Prostate gland (tissue), 2 donors: ENCODE results near the gene PEMT. TPM values are rescaled to one million over a fixed set of nuclear protein-coding genes. Genes with fewer than 3 reads are reported as not detected.

Source experiments
- DNase-seq: peaks from one replicate; pipeline ENCODE4 v3.0.0-alpha.2; 2019; ENCODE audit warnings: low spot score
- H3K27ac ChIP-seq, 2 donors: fragments of 200-600 bp; sonication (generic); 2 replicates each; pipeline ENCODE4 v1.5.1; 2017 to 2019
- H3K27me3 ChIP-seq: fragments of 200-600 bp; sonication (generic); replicated peaks from 2 replicates; pipeline ENCODE4 v1.5.1; 2019; ENCODE audit not compliant: insufficient read depth
- H3K36me3 ChIP-seq, 2 donors: fragments of 200-600 bp; sonication (generic); 1 replicate in 1 of 2; 2 replicates in 1 of 2; pipeline versions ENCODE4 v1.5.1 to v1.8.1; 2017 to 2019
- H3K4me1 ChIP-seq: fragments of 200-600 bp; sonication (generic); replicated peaks from 2 replicates; pipeline ENCODE4 v1.5.1; 2019
- H3K4me3 ChIP-seq, 2 donors: fragments of 200-600 bp; sonication (generic); 2 replicates each; pipeline ENCODE4 v1.5.1; 2017 to 2019
- H3K9me3 ChIP-seq: fragments of 200-600 bp; sonication (generic); 2 replicates; pipeline ENCODE4 v1.5.1; 2017
- POLR2A ChIP-seq: fragments of 450-650 bp; IDR thresholded peaks from one replicate; pipeline ENCODE4 v1.6.1; 2016; ENCODE audit warnings: antibody characterized with exemption, mild to moderate bottlenecking
- POLR2AphosphoS5 ChIP-seq: sonication (generic); formaldehyde crosslinking; IDR thresholded peaks from one replicate; pipeline ENCODE4 v1.6.1; 2017; ENCODE audit warnings: antibody characterized with exemption
- WGBS: methylation state at CpG from one replicate; pipeline ENCODE4 v1.1.5; 2018; 5-methylcytosine and 5-hydroxymethylcytosine counted together
- intact Hi-C: fragments of 100-400 bp; cut with DNase I; formaldehyde crosslinking; loops from one replicate; pipeline ENCODE4 v1.14.2; 2022
- total RNA-seq, 2 donors: library from RNA; depleted of rRNA; stranded (reverse); fragments of >200 nt; gene quantifications; one replicate each; pipeline ENCODE4 v1.1.0, GENCODE V29; 2016
- TF ChIP-seq, protein P1 (sequence below), 4 experiments: fragments of 200-600 bp in 2 of 4; fragments of 450-650 bp in 2 of 4; sonication (generic) in 2 of 4; IDR thresholded peaks; 1 replicate in 3 of 4; 2 replicates in 1 of 4; pipeline ENCODE4 v1.5.1; 2016 to 2019; ENCODE audit warnings: antibody characterized with exemption in 4 of 4, mild to moderate bottlenecking in 2 of 4, moderate library complexity in 2 of 4

Gene PEMT
- total RNA-seq, 2 donors from 2014 or later: 67.0 to 145 TPM

DNA sequence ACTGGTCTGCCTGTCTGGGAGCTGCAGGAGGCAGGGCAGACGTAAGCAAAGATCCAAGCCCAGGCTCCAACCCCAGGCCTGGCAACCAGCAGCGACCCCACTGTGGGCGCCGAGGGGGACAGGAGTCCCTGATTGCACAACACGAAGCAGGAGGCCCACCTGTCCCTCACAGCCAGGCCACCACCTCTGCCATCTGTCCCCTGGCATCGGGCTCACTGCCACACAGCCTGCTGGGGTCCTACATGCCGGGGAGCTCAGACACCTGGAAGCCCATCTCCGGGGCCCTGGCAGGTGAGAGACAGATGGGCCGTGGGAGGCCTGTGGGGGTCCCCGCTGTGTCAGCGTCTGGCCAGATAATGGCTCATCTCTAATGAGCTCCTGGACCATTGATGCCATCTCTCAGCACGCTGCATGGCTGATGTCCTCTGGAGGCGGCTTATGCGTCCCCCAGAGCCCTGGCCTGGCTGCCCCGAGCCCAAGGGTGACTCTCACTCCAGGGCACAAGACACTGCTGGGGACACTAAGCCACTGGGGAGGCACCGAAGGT is 84.0 kb downstream of the PEMT start:
- Histone ChIP-seq H3K27me3 (no peaks in the 10 kb centered on the region), H3K9me3 (no peaks in the 10 kb centered on the region), H3K36me3 (no peaks in the 10 kb centered on the region), H3K27ac (no peak overlapping the region), H3K4me1 (peaks cover 4% of the 10 kb centered on the region), H3K4me3 (no peak overlapping the region)
- no peak for DNase-seq
- WGBS: 88% methylated on average over 16 of the region's 16 CpGs
- TF ChIP-seq POLR2AphosphoS5 (no peak), POLR2A (no peak)
- intact Hi-C loops: loop anchor here (10.0 kb wide), 1 partner anchor 107 kb away; no protein-coding TSS in a partner anchor

DNA sequence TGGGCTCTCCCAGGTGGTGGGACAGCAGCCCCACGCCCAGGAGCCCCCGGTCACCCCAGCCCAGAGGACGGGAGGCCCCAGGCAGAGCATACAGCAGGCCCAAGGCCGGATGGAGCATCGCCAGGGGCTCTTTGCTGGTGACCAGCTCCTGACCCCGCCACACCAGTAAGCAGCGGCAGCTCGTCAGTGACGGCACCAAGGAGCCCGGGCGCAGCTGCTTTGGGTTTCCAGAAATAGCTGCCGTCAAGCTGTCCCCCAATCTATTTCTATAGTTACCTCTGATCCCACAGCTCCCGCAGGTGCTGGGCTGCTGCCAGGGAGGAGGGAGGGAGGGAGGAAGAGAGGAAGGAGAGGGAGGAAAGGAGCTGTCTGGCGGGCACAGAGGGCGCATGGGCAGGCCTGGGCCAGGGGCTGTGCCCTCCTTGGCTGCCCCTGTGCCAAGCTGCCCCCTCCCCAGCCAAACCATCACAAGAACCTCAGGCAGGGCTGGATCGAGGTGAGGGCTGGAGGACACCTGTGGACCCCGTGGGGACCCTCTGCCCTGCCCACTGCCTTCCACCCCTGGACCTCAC is 84.5 kb downstream of the PEMT start:
- Histone ChIP-seq H3K4me3 (no peak overlapping the region), H3K36me3 (no peaks in the 10 kb centered on the region), H3K4me1 (peaks cover 4% of the 10 kb centered on the region), H3K27ac (peak overlapping the region; percentile 49 to 58), H3K9me3 (no peaks in the 10 kb centered on the region), H3K27me3 (no peaks in the 10 kb centered on the region)
- DNase-seq: no peak
- TF ChIP-seq, protein P1, sequence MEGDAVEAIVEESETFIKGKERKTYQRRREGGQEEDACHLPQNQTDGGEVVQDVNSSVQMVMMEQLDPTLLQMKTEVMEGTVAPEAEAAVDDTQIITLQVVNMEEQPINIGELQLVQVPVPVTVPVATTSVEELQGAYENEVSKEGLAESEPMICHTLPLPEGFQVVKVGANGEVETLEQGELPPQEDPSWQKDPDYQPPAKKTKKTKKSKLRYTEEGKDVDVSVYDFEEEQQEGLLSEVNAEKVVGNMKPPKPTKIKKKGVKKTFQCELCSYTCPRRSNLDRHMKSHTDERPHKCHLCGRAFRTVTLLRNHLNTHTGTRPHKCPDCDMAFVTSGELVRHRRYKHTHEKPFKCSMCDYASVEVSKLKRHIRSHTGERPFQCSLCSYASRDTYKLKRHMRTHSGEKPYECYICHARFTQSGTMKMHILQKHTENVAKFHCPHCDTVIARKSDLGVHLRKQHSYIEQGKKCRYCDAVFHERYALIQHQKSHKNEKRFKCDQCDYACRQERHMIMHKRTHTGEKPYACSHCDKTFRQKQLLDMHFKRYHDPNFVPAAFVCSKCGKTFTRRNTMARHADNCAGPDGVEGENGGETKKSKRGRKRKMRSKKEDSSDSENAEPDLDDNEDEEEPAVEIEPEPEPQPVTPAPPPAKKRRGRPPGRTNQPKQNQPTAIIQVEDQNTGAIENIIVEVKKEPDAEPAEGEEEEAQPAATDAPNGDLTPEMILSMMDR (IDR thresholded peaks at IDR 0.05): no peak
- TF ChIP-seq POLR2A (no peak), POLR2AphosphoS5 (no peak)
- intact Hi-C loops: loop anchor here (10.0 kb wide), 1 partner anchor 108 kb away; no protein-coding TSS in a partner anchor
- 62% methylated on average over 13 of the region's 17 CpGs for WGBS

DNA sequence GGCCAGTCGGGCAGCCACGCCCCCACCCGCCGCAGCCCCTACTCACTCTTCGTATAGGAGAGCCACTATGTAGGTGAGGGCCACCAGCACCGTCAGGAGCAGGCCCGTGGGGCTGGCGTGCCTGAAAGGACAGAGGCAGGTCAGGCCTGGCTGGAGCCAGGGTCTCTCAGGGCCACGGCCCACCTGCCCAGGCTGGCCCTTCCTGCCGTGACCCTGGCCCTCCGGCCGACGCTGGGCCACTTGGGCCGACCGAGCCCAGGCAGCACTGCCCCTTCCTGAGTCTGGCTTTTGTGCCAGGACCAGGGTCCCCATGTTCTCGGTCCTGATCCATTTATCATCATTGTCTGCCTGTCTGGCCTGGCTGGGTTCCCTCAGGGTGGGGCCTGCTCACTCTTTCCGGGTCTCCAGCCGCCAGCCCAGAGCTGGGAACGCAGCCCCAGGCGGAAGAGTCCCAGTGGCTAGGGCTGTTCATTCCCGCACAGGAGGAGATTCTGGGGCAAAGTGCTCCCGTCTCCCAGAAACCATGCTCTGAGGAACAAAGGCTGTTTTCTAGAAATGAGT is 85.2 kb downstream of the PEMT start:
- DNase-seq: no peak
- peaks cover 4% of the 10 kb centered on the region for H3K4me1 ChIP-seq
- no peaks in the 10 kb centered on the region for H3K27me3 ChIP-seq
- no peaks in the 10 kb centered on the region for H3K36me3 ChIP-seq
- no peak for TF ChIP-seq POLR2A
- TF ChIP-seq POLR2AphosphoS5: peak; percentile 15
- TF ChIP-seq, protein P1 (IDR thresholded peaks at IDR 0.05): no peak
- H3K4me3 ChIP-seq: no peak overlapping the region
- intact Hi-C loops: loop anchor here (10.0 kb wide), 1 partner anchor 109 kb away; no protein-coding TSS in a partner anchor
- 58% methylated on average over 14 of the region's 22 CpGs for WGBS
- H3K27ac ChIP-seq: peak overlapping the region; percentile 49 to 58
- H3K9me3 ChIP-seq: no peaks in the 10 kb centered on the region

DNA sequence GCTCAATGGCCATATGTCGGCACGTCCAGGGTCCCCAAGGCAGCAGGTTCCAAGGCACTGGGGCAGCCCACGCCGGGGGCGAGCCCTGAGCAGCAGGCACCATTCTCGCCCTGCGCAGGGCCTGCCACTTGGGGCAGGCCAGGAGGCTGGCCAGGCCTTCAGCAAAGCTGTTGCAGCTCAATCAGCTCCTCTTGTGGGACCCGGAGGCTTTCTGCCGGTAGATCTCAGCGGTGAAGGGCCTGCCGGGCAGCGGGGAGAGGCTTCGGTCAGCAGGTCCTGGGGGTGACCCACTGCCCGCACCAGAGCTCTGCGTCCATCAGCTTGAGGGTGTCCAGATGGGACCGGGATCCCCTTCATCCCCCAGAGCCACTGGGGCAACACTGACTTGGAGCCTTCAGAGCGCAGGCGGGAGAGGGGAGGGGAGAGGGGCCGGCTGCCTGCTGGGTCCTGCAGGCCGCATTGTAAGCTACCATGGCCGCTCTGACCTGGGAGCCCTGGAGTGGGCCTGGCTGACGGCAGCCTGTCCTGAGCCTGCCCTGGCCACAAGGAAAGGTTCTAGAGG is 85.8 kb downstream of the PEMT start:
- Histone ChIP-seq H3K4me3 (no peak overlapping the region), H3K4me1 (peaks cover 4% of the 10 kb centered on the region), H3K27ac (peak overlapping the region in 1 of 2 donors; percentile 49), H3K36me3 (no peaks in the 10 kb centered on the region), H3K27me3 (no peaks in the 10 kb centered on the region), H3K9me3 (no peaks in the 10 kb centered on the region)
- intact Hi-C loops: loop anchor here (10.0 kb wide), 1 partner anchor 109 kb away; no protein-coding TSS in a partner anchor
- no peak for DNase-seq
- 90% methylated on average over 17 of the region's 22 CpGs for WGBS
- TF ChIP-seq POLR2A (no peak), POLR2AphosphoS5 (no peak)
- TF ChIP-seq, protein P1 (IDR thresholded peaks at IDR 0.05): no peak

DNA sequence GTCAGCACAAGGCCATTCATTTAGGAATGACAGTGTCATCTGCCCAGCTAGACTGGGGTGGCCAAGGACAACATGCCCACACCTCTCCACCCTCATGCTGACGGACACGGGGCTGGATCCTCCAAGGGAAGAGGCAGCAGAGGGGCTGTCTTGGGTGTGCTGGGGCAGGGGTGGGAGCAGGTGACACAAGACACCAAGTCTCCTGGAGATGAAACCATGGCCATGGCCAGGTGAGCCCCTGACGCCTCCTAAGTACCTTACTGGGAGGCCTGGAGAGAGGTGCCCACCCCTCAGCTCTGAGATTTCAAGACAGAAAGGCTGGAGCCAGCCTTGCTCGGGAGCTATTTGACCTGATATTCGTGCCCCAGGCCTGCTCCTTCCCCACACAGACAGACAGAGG is 86.4 kb downstream of the PEMT start:
- TF ChIP-seq POLR2AphosphoS5: no peak
- no peak for TF ChIP-seq POLR2A
- TF ChIP-seq, protein P1 (IDR thresholded peaks at IDR 0.05): no peak
- Histone ChIP-seq H3K9me3 (no peaks in the 10 kb centered on the region), H3K4me1 (peaks cover 4% of the 10 kb centered on the region), H3K36me3 (no peaks in the 10 kb centered on the region), H3K27ac (no peak overlapping the region), H3K4me3 (no peak overlapping the region), H3K27me3 (no peaks in the 10 kb centered on the region)
- WGBS: 89% methylated on average over 5 of the region's 5 CpGs
- intact Hi-C loops: loop anchor here (10.0 kb wide), 1 partner anchor 110 kb away; no protein-coding TSS in a partner anchor
- no peak for DNase-seq
